HepG2 (cell line): Measurements from ENCODE around the gene ARL8A. TPM values are rescaled to one million over a fixed set of nuclear protein-coding genes. Genes with fewer than 3 reads are reported as not detected.

Experiments used
- ATAC-seq: fragments of 200-7000 bp; cut with Tn5 transposase; 3 replicates; pipeline ENCODE4 v1.9.1; 2020; ENCODE audit warnings: mild to moderate bottlenecking, moderate library complexity
- BruUV-seq: library from RNA; stranded (reverse); fragments of 400-500 nt; replicated peaks from 2 replicates; lab custom pipeline; 2021; lab: Mats Ljungman, UMichigan
- CTCF ChIA-PET: fragments of 300-600 bp; formaldehyde crosslinking; extraction: SDS; loops from one replicate; lab custom pipeline; 2021; ENCODE audit warnings: low total read pairs, inconsistent platforms, low intra/inter-chr PET ratio; lab: Yijun Ruan, JAX
- POLR2A ChIA-PET: fragments of 350-600 bp; sonication (Branson Sonifier 250); formaldehyde crosslinking; loops from one replicate; lab custom pipeline; 2020; ENCODE audit warnings: antibody characterized with exemption, inconsistent platforms; lab: Yijun Ruan, JAX
- DNase-seq: peaks from one replicate; pipeline ENCODE4 v3.0.0-alpha.2; 2015; ENCODE audit warnings: low spot score
- FAIRE-seq: peaks from 3 replicates; lab custom pipeline; 2011; peaks lifted over from hg19 to GRCh38; lab: Jason Lieb, UNC
- H2AFZ ChIP-seq: one replicate; pipeline ENCODE4 v1.6.1; 2011; ENCODE audit warnings: low read length, inconsistent platforms
- H3K27ac ChIP-seq: fragments of 300-600 bp; 3 replicates; pipeline ENCODE4 v1.8.0; 2011; ENCODE audit warnings: mixed run types, mild to moderate bottlenecking, mixed read lengths, low read length, inconsistent platforms; ENCODE audit not compliant: insufficient read depth; ENCODE audit errors: extremely low read length
- H3K27me3 ChIP-seq, 2 experiments: fragments of 200-600 bp in 1 of 2; 2 replicates in 1 of 2; 3 replicates in 1 of 2; pipeline versions ENCODE4 v1.6.0 to v1.8.0; 2011; ENCODE audit warnings: low read length in 2 of 2, mild to moderate bottlenecking in 2 of 2, moderate library complexity in 2 of 2, inconsistent platforms in 1 of 2; ENCODE audit not compliant: insufficient read depth in 2 of 2, control insufficient read depth in 1 of 2
- H3K36me3 ChIP-seq, 2 experiments: fragments of 200-600 bp in 1 of 2; replicated peaks in 1 of 2; 2 replicates in 1 of 2; 3 replicates in 1 of 2; pipeline versions ENCODE4 v1.5.1 to v1.8.0; 2011; ENCODE audit warnings: low read length in 2 of 2, inconsistent platforms in 1 of 2; ENCODE audit not compliant: insufficient read depth in 2 of 2, control insufficient read depth in 1 of 2
- H3K4me1 ChIP-seq: 2 replicates; pipeline ENCODE4 v1.5.1; 2012; ENCODE audit warnings: low read length, inconsistent platforms; ENCODE audit not compliant: insufficient read depth
- H3K4me2 ChIP-seq: 2 replicates; pipeline ENCODE4 v1.6.0; 2011; ENCODE audit warnings: low read depth, low read length, inconsistent platforms
- H3K4me3 ChIP-seq, 3 experiments: fragments of 200-600 bp in 1 of 3; sonication (generic), shearing (Covaris generic) in 1 of 3; replicated peaks in 1 of 3; 2 replicates each; pipeline ENCODE4 v1.5.1; 2011 to 2016; ENCODE audit warnings: low read length in 3 of 3, inconsistent platforms in 2 of 3, low read depth in 2 of 3, mild to moderate bottlenecking in 2 of 3, control low read depth in 1 of 3, mixed read lengths in 1 of 3; ENCODE audit not compliant: insufficient read depth in 1 of 3
- H3K79me2 ChIP-seq: one replicate; pipeline ENCODE4 v1.6.1; 2011; ENCODE audit warnings: low read length, inconsistent platforms; ENCODE audit not compliant: insufficient read depth
- H3K9ac ChIP-seq: 2 replicates; pipeline ENCODE4 v1.6.0; 2011; ENCODE audit warnings: mild to moderate bottlenecking, low read depth, low read length, inconsistent platforms; ENCODE audit not compliant: insufficient read depth
- H3K9me3 ChIP-seq: 2 replicates; pipeline ENCODE4 v1.5.1; 2012; ENCODE audit warnings: mild to moderate bottlenecking, low read length
- H4K20me1 ChIP-seq: 2 replicates; pipeline ENCODE4 v1.6.0; 2011; ENCODE audit warnings: inconsistent platforms, mild to moderate bottlenecking, low read length, moderate library complexity; ENCODE audit not compliant: insufficient read depth
- HHEX ChIP-seq: IDR thresholded peaks from 2 replicates; pipeline ENCODE4 v1.6.1; 2016; ENCODE audit warnings: control low read depth
- HOXA5 ChIP-seq: sonication (generic); formaldehyde crosslinking; IDR thresholded peaks from 2 replicates; pipeline ENCODE4 v1.4.0; 2020; ENCODE audit warnings: missing genetic modification reagents
- MTF2 ChIP-seq: sonication (generic); formaldehyde crosslinking; IDR thresholded peaks from 2 replicates; pipeline ENCODE4 v1.5.0; 2020; ENCODE audit warnings: missing genetic modification reagents, borderline replicate concordance
- MYC ChIP-seq: sonication (generic); formaldehyde crosslinking; IDR thresholded peaks from 2 replicates; pipeline ENCODE4 v1.9.0; 2021; ENCODE audit warnings: missing genetic modification reagents, borderline replicate concordance
- POLR2A ChIP-seq, 2 experiments: IDR thresholded peaks; 2 replicates each; pipeline ENCODE4 v1.6.1; 2011; ENCODE audit warnings: low read depth in 2 of 2, low read length in 2 of 2, mild to moderate bottlenecking in 1 of 2, moderate library complexity in 1 of 2; ENCODE audit not compliant: insufficient read depth in 1 of 2
- ZBTB3 ChIP-seq: sonication (generic); formaldehyde crosslinking; IDR thresholded peaks from 2 replicates; pipeline ENCODE4 v1.4.0; 2020; ENCODE audit warnings: low read depth, mild to moderate bottlenecking, moderate library complexity, missing genetic modification reagents, borderline replicate concordance
- ZNF251 ChIP-seq: sonication (generic); formaldehyde crosslinking; IDR thresholded peaks from 2 replicates; pipeline ENCODE4 v1.9.0; 2021; ENCODE audit warnings: mild to moderate bottlenecking, missing genetic modification reagents
- ZNF329 ChIP-seq: sonication (generic); formaldehyde crosslinking; IDR thresholded peaks from 2 replicates; pipeline ENCODE4 v1.9.0; 2021; ENCODE audit warnings: low read depth, mild to moderate bottlenecking, missing genetic modification reagents
- ZNF772 ChIP-seq: sonication (generic); formaldehyde crosslinking; IDR thresholded peaks from 2 replicates; pipeline ENCODE4 v1.5.0; 2020; ENCODE audit warnings: mild to moderate bottlenecking, missing genetic modification reagents
- ZNF879 ChIP-seq: sonication (generic); formaldehyde crosslinking; IDR thresholded peaks from 2 replicates; pipeline ENCODE4 v1.8.1; 2023; ENCODE audit warnings: missing genetic modification reagents
- WGBS: methylation state at CpG from one replicate; pipeline ENCODE4 v1.1.6; 2017; ENCODE audit warnings: low lambda C conversion rate; 5-methylcytosine and 5-hydroxymethylcytosine counted together
- in situ Hi-C: cut with HindIII; loops from 2 replicates; pipeline ENCODE4 v1.10.0; 2017; ENCODE audit warnings: low pct_unique_long_range_greater_than_20kb; ENCODE audit not compliant: extremely low pct_ligation_motif_present
- intact Hi-C: fragments of 100-400 bp; cut with micrococcal nuclease; formaldehyde crosslinking; loops from one replicate; pipeline ENCODE4 v1.10.0; 2022; ENCODE audit not compliant: unreplicated experiment
- polyA plus RNA-seq, 8 experiments: library from polyadenylated mRNA; depleted of rRNA in 3 of 8; stranded (reverse) in 7 of 8; unstranded in 1 of 8; fragments of >200 nt; fragmentation: Illumina TruSeq in 4 of 8; extraction: Trizol in 4 of 8; gene quantifications; 2 replicates each; pipeline versions ENCODE4 v1.2.1 to v1.2.3, GENCODE V29; 2011 to 2016; ENCODE audit warnings: low read depth in 4 of 8, missing spikeins in 1 of 8, mixed read lengths in 1 of 8; ENCODE audit not compliant: insufficient read depth in 1 of 8
- total RNA-seq, 5 experiments: library from RNA; depleted of rRNA; stranded (reverse); fragments of >200 nt; fragmentation: Illumina TruSeq; extraction: Trizol; gene quantifications; 2 replicates each; pipeline ENCODE4 v1.2.3, GENCODE V29; 2016; ENCODE audit warnings: low read depth in 1 of 5
- TF ChIP-seq, protein P1 (sequence below): sonication (generic); formaldehyde crosslinking; conservative IDR thresholded peaks from 2 replicates; pipeline ENCODE4 v1.4.0; 2020; ENCODE audit warnings: mild to moderate bottlenecking, missing genetic modification reagents, moderate library complexity
- TF ChIP-seq, protein P2 (sequence below): sonication (generic); formaldehyde crosslinking; IDR thresholded peaks from 2 replicates; pipeline ENCODE4 v1.4.0; 2020; ENCODE audit warnings: missing genetic modification reagents, borderline replicate concordance

ARL8A gene
- total and polyA plus RNA-seq, 2 of the 13 experiments (the other 11 are each of a cell fraction or from before 2014, with no cell fraction given): 2.7 to 23.4 TPM

DNA sequence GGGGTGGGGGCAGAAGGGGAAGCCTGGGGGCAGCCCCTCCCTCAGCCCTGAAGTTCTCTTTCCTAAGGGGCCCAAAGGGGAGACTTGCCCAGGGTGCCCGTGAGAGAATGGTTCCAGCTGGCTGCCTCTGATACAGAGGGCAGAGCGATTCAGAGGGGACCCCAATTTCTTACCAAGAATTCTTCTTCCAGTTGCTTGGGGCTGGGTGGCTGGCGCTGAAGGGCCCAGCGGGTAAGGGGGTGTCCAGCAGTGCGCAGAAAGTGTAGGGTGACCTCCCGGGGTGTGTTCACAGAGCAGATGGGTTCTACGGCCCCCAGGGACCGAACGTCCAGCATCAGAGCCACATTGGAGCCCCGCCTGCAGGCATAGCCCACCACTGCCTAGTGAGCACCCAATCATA is 13.4 kb upstream of the ARL8A start:
- in situ Hi-C loops: no loop called here
- Histone ChIP-seq H3K4me2 (no peak overlapping the region), H3K4me3 (no peak overlapping the region), H3K79me2 (no peaks in the 10 kb centered on the region), H2AFZ (no peak overlapping the region), H3K9me3 (no peaks in the 10 kb centered on the region), H3K27me3 (peaks cover 8 to 58% of the 10 kb centered on the region in 2 experiments; a peak in 4 of 5 replicates), H3K4me1 (peaks cover 30% of the 10 kb centered on the region), H4K20me1 (no peaks in the 10 kb centered on the region), H3K36me3 (no peaks in the 10 kb centered on the region), H3K27ac (no peak overlapping the region), H3K9ac (no peak overlapping the region)
- FAIRE-seq: no peak
- TF ChIP-seq ZBTB3 (CRISPR knock-in tag): no peak
- no peak for TF ChIP-seq HOXA5
- TF ChIP-seq ZNF772 (CRISPR knock-in tag): no peak
- no peak for TF ChIP-seq ZNF329 (CRISPR knock-in tag)
- no peak for TF ChIP-seq ZNF251 (CRISPR knock-in tag)
- TF ChIP-seq ZNF879 (CRISPR knock-in tag): no peak
- no peak for TF ChIP-seq MYC (CRISPR knock-in tag)
- TF ChIP-seq, protein P1, sequence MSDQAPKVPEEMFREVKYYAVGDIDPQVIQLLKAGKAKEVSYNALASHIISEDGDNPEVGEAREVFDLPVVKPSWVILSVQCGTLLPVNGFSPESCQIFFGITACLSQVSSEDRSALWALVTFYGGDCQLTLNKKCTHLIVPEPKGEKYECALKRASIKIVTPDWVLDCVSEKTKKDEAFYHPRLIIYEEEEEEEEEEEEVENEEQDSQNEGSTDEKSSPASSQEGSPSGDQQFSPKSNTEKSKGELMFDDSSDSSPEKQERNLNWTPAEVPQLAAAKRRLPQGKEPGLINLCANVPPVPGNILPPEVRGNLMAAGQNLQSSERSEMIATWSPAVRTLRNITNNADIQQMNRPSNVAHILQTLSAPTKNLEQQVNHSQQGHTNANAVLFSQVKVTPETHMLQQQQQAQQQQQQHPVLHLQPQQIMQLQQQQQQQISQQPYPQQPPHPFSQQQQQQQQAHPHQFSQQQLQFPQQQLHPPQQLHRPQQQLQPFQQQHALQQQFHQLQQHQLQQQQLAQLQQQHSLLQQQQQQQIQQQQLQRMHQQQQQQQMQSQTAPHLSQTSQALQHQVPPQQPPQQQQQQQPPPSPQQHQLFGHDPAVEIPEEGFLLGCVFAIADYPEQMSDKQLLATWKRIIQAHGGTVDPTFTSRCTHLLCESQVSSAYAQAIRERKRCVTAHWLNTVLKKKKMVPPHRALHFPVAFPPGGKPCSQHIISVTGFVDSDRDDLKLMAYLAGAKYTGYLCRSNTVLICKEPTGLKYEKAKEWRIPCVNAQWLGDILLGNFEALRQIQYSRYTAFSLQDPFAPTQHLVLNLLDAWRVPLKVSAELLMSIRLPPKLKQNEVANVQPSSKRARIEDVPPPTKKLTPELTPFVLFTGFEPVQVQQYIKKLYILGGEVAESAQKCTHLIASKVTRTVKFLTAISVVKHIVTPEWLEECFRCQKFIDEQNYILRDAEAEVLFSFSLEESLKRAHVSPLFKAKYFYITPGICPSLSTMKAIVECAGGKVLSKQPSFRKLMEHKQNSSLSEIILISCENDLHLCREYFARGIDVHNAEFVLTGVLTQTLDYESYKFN: no peak
- TF ChIP-seq, protein P2, sequence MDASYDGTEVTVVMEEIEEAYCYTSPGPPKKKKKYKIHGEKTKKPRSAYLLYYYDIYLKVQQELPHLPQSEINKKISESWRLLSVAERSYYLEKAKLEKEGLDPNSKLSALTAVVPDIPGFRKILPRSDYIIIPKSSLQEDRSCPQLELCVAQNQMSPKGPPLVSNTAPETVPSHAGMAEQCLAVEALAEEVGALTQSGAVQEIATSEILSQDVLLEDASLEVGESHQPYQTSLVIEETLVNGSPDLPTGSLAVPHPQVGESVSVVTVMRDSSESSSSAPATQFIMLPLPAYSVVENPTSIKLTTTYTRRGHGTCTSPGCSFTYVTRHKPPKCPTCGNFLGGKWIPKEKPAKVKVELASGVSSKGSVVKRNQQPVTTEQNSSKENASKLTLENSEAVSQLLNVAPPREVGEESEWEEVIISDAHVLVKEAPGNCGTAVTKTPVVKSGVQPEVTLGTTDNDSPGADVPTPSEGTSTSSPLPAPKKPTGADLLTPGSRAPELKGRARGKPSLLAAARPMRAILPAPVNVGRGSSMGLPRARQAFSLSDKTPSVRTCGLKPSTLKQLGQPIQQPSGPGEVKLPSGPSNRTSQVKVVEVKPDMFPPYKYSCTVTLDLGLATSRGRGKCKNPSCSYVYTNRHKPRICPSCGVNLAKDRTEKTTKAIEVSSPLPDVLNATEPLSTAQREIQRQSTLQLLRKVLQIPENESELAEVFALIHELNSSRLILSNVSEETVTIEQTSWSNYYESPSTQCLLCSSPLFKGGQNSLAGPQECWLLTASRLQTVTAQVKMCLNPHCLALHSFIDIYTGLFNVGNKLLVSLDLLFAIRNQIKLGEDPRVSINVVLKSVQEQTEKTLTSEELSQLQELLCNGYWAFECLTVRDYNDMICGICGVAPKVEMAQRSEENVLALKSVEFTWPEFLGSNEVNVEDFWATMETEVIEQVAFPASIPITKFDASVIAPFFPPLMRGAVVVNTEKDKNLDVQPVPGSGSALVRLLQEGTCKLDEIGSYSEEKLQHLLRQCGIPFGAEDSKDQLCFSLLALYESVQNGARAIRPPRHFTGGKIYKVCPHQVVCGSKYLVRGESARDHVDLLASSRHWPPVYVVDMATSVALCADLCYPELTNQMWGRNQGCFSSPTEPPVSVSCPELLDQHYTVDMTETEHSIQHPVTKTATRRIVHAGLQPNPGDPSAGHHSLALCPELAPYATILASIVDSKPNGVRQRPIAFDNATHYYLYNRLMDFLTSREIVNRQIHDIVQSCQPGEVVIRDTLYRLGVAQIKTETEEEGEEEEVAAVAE (CRISPR knock-in tag): no peak
- no peak for TF ChIP-seq HHEX (CRISPR knock-in tag)
- TF ChIP-seq MTF2 (CRISPR knock-in tag): no peak
- TF ChIP-seq POLR2A (IDR thresholded peaks at IDR 0.05; ENCODE audit: insufficient read depth in 1 of 2, low read depth in 2 of 2, low read length in 2 of 2): no peak
- no peak for DNase-seq
- ChIA-PET POLR2A (no interaction called here), CTCF (no interaction called here)
- BruUV-seq: no TSS peak
- no peak for ATAC-seq
- intact Hi-C loops: no loop called here
- 41% methylated on average over 8 of the region's 10 CpGs for WGBS
